PFSK-1 (cell line): ENCODE results near the gene PPCDC.

Source experiments
- FOXP2 ChIP-seq: optimal IDR thresholded peaks from 2 replicates; pipeline ENCODE3; 2011; ENCODE audit warnings: borderline replicate concordance, control low read depth, inconsistent platforms; ENCODE audit not compliant: insufficient read depth; ENCODE audit errors: extremely low read length, extremely low read depth
- POLR2AphosphoS5 ChIP-seq: IDR thresholded peaks from 2 replicates; pipeline ENCODE4 v1.6.1; 2012; ENCODE audit warnings: low read depth, mild to moderate bottlenecking, control low read depth, low read length, moderate library complexity
- SIN3A ChIP-seq: IDR thresholded peaks from 2 replicates; pipeline ENCODE4 v1.6.1; 2012; ENCODE audit warnings: mild to moderate bottlenecking, low read length, moderate library complexity, borderline replicate concordance; ENCODE audit not compliant: insufficient read depth
- TAF1 ChIP-seq: IDR thresholded peaks from 2 replicates; pipeline ENCODE4 v1.6.1; 2012; ENCODE audit warnings: low read length, control low read depth, borderline replicate concordance; ENCODE audit not compliant: insufficient read depth
- TF ChIP-seq, protein P1 (sequence below), 2 experiments: IDR thresholded peaks; 2 replicates each; pipeline versions ENCODE4 v1.6.1 to v1.8.0; 2011 to 2012; ENCODE audit warnings: low read depth in 2 of 2, low read length in 2 of 2, control low read depth in 1 of 2, inconsistent platforms in 1 of 2, mild to moderate bottlenecking in 1 of 2, moderate library complexity in 1 of 2; ENCODE audit not compliant: insufficient read depth in 1 of 2

GRCh38 chr15:75062706-75063105, 39.3 kb downstream of the PPCDC start:
- no peak for TF ChIP-seq POLR2AphosphoS5
- TF ChIP-seq FOXP2, result no peak
- no peak for TF ChIP-seq TAF1
- TF ChIP-seq, protein P1, sequence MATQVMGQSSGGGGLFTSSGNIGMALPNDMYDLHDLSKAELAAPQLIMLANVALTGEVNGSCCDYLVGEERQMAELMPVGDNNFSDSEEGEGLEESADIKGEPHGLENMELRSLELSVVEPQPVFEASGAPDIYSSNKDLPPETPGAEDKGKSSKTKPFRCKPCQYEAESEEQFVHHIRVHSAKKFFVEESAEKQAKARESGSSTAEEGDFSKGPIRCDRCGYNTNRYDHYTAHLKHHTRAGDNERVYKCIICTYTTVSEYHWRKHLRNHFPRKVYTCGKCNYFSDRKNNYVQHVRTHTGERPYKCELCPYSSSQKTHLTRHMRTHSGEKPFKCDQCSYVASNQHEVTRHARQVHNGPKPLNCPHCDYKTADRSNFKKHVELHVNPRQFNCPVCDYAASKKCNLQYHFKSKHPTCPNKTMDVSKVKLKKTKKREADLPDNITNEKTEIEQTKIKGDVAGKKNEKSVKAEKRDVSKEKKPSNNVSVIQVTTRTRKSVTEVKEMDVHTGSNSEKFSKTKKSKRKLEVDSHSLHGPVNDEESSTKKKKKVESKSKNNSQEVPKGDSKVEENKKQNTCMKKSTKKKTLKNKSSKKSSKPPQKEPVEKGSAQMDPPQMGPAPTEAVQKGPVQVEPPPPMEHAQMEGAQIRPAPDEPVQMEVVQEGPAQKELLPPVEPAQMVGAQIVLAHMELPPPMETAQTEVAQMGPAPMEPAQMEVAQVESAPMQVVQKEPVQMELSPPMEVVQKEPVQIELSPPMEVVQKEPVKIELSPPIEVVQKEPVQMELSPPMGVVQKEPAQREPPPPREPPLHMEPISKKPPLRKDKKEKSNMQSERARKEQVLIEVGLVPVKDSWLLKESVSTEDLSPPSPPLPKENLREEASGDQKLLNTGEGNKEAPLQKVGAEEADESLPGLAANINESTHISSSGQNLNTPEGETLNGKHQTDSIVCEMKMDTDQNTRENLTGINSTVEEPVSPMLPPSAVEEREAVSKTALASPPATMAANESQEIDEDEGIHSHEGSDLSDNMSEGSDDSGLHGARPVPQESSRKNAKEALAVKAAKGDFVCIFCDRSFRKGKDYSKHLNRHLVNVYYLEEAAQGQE (IDR thresholded peaks at IDR 0.05; ENCODE audit: insufficient read depth in 1 of 2, low read depth in 2 of 2, low read length in 2 of 2), result no peak
- TF ChIP-seq SIN3A, result no peak
